HG03439 (cell line): ENCODE data around the gene STAG2.
"Not testable (repeated sequence)": the region's sequence is repeated elsewhere in the genome, so short reads cannot be mapped to it uniquely, and the experiment has no call there.

Experiments used
- ATAC-seq: cut with Tn5 transposase; IDR thresholded peaks from one replicate; pipeline ENCODE4 v1.9.1; 2021; ENCODE audit warnings: mild to moderate bottlenecking, moderate library complexity; ENCODE audit not compliant: unreplicated experiment

Gene STAG2

DNA sequence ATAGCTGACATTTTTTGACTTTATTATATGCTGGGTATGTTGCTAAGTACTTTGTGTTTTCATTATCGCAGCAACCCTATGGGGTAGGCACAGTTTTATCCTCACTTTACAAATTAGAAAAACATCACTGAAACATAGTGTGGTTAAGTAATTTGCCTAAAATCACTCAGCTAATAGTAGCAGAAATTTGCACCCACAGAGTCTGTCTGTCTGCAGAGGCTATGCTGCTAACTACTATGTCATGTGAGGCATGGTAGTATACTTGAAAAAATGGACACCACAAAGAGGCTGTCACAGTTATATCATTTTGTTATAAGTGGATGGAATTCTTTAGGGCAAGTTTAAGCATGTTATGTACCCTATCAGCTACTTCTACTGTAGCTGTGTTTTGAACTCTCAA, 69.0 kb downstream of the STAG2 start:
- ATAC-seq: peak; percentile 81

DNA sequence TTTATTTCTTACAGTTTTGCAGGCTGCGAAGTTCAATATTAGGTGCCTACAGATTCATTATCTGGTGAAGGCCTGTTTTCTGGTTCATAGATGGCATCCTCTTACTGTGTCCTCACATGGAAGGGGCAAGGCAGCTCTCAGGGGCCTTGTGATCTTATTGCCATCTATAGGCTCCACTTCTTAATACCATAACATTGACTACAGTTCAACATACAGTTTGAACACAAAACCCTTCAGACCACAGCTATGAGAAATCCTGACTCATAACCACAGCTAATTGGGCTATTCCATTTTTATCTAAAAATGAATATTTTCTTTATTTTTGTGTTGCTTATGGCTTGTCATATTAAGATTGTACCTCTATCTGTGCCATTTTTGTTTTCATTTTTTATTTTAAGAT, 72.3 kb downstream of the STAG2 start:
- no peak for ATAC-seq

DNA sequence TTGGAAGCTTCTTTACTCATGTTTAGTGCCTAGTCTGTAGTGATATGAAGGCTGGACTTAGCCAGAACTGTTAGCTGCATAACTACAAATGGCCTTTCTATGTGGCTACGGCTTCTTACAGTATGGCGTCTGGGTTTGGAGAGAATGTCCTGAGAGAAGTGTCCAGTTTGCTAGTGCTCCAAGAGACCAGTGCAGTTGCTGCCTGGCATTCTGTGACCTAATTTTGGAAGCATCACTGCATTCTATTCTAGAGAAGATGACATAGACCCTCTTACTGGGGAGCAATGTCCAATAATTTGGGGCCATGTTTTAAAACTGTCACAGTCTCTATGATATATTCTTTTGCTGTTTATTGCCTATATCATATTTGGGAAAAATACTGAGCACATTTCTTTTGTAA, 74.2 kb downstream of the STAG2 start:
- ATAC-seq: no peak

DNA sequence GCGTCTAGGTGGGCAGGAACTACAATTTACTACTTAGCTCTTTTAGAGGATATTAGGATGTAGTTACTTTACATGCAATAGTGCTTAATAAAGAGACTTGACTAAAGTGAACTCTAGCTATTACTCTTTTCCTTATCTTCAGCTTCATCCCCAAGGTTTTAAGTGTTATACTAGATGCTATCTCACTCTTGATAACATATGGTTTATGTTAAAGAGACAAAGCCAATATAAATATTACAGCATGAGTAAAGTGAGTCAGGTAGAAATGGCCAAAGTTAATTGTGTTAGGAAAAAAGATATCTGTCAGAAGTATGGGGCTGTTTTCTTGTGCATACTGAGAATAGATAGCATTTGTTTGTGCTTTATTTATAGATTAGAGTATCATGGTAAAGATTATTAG, 80.5 kb downstream of the STAG2 start:
- ATAC-seq: no peak

DNA sequence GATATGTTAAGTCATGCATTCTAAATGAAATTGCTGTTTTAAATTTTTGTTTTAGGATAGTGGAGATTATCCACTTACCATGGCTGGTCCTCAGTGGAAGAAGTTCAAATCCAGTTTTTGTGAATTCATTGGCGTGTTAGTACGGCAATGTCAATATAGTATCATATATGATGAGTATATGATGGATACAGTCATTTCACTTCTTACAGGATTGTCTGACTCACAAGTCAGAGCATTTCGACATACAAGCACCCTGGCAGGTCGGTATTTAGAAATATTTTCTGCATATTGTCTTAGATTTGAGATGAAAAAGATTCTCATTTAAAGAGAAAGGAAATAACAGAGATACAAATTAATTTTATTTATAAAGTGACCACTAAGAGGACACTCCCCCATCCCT, 83.6 kb downstream of the STAG2 start:
- no peak for ATAC-seq

DNA sequence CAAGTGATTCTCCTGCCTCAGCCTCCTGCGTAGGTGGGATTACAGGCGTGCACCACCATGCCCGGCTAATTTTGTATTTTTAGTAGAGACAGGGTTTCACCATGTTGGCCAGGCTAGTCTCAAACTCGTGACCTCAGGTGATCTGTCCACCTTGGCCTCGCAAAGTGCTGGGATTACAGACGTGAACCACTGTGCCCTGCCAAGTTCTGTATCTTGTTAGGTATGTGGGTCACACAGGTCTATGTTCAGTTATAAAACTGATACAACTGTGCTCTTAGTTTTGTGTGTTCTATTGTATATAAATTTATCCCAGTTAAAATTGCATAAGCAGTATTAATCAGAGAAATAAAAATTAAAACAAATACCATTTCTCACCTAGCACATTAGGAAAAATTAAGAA, 122.9 kb downstream of the STAG2 start:
- ATAC-seq: not testable (repeated sequence)

DNA sequence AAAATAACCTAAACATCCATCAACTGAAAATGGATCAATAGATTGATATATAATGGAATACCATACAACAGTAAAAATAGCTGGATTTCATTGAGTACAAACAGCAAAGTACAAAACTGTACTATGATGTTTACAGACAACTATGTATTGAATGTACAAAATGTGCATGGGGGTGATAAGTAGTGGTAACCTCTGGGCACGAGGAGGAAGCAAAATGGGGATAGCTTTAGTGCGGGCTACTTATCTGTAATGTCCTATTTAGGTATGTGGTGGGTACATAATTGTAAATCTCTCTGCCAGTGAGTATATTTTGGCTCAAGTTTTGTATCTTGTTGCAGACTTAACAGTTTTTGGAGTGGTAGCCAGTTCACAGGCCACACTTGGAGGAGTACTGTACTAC, 123.6 kb downstream of the STAG2 start:
- ATAC-seq: no peak

DNA sequence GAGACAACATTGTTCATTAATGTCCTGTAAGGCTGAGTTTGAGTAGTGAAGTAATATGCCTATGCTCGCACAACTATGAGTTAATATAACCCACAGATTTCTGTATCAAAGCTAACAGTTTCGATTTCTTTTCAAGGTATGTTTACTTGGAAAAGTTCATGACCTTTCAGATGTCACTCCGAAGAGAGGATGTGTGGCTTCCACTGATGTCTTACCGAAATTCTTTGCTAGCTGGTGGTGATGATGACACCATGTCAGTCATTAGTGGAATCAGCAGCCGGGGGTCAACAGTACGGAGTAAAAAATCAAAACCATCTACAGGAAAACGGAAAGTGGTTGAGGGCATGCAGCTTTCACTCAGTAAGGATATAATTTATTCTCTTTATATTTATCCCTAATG, 124.9 kb downstream of the STAG2 start:
- no peak for ATAC-seq

DNA sequence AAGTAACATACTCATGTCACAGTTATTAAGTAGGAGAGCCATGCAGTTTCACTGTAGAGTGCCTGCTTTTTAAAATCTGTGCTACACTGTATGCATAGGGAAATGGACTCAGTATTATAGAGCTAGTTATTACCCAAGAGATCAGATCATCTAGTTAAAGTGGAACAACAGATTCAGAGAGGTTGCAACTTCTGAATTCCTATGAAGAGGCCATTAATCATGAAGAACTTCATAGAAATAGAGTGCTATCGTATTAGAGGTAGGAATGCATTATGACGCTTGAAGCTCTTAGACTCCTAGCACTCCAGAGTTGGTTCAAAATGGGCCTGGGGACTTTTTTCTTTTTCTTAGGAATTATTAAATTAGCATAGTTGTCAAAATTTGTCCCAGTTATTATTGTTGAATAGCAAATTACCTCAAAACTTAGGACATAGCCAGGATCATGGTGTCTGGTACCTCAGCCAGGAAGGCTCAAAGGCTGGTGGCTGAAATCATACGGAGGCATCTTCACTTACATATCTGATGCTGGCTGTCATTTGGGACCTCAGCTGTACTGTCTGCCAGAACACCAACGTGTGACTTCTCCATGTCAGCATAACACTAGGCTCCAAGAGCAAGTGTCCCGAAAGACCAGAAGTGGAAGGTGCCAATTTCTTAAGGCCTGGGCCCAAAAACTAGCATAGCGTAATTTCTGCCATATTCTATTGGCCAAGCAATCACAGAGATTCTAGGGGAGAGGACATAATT, 125.7 kb downstream of the STAG2 start:
- no peak for ATAC-seq

DNA sequence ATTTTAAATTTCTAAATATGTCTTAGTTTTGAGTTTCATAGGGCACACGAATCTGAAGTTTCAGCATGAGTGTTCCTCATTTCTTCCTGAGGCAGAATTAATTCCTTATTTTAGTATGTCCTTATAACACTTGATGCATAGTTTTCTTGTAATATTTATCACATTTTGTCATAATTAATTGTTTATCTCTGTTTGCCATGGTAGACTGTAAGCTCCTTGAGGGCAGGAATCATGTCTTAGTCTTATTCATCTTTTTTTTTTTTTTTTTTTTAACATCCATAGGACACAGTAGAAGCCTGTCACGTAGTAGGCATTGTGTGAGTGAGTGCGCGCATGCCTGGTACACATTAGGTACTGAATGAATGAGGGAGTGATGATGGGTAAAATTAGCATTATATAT, 131.7 kb downstream of the STAG2 start:
- no peak for ATAC-seq

DNA sequence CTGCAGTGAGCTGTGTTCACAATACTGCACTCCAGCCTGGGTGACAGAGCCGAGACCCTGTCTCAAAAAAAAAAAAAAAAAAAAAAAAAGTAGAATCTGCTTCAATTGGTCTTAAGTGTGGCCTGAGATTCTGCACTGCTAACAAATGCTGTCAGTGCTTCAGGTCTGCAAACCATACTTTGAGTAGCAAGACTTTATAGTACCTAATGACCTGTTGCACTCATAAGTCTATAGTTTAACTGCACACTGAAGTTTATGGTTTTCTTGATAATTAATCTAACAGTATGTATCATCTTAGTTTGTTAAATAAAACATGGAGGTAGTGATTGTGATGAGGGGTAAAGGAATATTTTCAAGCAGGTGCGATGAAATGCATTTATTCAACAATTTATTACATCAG, 135.6 kb downstream of the STAG2 start:
- no peak for ATAC-seq

DNA sequence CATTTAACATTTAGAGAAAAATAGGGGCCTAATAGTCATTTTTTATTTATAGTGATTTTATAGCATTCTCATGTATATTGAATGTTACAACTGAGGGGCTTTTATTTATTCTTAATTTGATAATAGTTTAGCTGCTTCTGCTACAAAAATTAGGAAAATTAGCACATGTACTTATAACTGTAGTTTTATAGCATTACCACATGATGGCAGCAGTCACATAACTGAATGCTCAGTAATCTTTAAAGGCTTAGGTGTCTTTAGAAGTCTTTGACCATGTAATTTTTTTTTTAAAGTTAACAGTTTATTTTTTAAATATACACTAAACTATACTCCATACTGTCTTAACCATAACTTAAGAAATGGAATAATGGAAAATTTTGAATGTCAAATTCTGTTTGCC, 136.6 kb downstream of the STAG2 start:
- no peak for ATAC-seq

DNA sequence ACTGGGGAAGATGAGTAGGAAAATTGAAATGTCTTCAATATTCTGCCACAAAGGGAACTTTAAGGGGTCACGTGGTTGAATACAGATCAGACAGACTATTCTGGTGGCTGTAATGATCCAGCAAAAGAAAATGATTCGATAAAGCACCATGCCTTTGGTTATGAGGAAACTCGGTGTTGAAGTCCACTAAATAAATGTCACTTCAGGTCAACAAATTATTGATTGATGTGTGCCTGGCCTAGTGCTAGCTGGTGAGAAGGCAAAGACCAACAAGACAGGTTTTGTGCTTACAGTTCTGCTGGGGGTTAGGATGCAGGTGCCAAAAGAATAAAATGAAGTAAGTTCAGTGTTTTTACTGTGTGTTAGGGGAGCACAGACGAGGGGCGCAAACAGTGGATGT, 142.5 kb downstream of the STAG2 start:
- no peak for ATAC-seq

DNA sequence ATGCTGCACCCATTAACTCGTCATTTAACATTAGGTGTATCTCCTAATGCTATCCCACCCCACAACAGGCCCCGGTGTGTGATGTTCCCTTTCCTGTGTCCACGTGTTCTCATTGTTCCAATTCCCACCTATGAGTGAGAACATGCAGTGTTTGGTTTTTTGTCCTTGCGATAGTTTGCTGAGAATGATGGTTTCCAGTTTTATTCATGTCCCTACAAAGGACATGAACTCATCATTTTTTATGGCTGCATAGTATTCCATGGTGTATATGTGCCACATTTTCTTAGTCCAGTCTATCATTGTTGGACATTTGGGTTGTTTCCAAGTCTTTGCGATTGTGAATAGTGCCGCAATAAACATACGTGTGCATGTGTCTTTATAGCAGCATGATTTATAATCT, 143.0 kb downstream of the STAG2 start:
- ATAC-seq: not testable (repeated sequence)

DNA sequence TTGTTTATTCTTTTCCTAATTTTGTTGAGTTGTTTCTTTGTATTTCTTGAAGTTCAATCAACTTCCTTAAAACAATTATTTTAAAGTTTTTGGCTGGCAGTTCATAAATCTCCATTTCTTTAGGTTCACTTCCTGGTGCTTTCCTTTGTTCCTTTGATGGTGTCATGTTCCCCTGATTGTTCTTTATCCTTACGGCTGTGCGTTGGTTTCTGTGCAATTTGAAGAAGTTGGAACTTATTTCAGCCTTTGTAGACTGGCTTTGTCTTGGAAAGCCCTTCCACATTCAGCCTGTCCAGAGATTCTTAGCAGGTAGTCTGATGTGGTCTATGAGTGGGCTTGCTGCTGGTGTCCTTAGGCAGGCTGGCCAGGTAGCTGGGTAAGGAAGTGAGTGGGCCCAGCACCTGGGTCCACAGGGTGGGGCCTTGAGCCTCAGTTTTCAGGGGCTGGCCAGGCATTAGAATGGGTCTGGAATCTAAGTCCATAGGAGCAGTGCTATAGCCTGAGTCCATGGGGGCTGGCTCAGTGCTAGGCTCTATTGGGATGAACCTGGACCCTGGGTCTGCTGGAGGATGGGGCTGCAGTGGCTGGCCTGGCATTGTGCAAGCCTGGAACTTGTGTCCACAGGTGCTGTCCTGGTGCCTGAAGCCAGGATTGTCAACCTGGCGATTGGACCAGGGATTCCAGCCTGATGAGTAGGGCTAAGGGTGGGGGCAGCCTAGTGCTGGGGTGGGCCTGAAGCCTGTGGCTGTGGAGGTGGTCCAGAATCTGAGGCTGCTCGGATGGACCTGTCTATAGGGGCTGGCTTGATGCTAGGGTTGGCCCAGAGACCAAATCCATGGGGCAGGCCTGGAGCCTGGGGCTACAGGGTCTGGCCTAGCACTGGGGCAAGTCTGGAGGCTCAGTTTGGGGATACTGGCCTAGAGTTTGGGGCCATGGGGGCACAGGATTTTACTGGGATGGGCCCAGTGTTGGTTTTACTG, 152.4 kb downstream of the STAG2 start:
- ATAC-seq: no peak

DNA sequence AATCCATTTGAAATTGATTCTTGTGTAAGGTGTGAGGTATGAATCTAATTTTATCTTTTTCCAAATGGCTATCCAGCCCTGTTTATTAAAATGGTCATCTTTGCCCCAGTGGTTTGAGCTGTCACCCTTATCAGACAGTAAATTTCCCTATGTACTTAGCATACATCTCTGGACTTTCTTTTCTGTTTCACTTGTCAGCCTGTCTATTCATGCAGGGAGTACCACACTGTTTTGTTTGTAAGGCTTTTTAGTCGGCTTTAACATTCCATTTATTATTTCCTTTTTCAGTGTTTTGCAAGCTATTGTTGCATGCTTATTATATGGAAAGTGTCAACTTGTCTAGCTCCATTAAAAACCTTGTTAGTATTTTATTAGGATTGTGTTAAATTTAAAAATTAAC, 155.8 kb downstream of the STAG2 start:
- no peak for ATAC-seq

DNA sequence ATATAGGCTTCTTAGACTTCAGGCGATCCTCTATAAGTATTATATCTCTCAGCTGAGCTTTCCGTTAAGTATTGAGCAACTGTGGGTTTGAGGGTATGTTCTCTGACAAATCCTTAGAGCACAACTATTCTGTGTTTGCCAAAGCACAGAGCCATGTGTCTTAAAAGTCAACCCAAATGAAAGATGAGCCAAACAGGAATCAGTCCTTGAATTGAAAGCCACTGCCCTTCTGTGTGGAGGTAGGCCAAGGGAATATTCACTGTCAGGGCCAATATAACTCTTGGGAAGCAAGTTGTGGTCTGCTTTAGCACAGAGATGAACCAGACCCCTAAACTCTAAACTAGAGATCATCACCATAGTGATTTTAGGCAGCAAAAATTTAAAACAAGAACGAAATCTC, 164.0 kb downstream of the STAG2 start:
- no peak for ATAC-seq

DNA sequence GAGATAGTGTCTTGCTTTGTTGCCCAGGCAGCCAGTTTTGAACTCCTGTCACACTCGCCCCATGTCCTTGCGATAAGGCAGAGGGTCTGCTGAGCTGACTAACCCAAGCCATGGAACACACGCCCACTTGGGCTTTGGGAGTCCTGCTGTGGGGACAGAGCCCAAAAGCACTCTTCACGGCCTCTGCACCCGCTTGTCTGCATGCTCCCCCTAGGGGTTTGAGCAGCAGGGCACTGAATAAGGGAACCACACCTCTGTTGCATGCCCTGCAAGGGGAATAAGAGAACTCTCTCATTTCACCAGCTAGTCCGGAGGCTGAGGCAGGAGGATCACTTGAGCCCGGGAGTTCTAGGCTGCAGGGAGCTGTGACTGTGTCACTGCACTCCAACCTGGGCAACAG, 166.0 kb downstream of the STAG2 start:
- ATAC-seq: no peak

DNA sequence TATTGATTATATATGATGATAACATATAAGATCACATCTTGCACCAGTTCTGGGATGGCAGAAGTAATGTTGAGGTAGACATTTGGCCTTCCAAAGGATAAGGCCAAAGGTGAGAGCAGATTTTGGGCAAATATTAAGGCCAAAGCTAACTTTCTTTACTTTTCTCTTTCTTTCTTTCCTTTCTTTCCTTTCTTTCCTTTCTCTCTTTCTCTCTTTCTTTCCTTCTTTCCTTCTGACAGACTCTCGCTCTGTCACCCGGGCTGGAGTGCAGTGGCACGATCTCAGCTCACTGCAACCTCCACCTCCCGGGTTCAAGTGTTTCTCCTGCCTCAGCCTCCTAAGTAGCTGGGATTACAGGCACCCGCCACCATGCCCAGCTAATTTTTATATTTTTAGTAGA, 170.9 kb downstream of the STAG2 start:
- not testable (repeated sequence) for ATAC-seq

DNA sequence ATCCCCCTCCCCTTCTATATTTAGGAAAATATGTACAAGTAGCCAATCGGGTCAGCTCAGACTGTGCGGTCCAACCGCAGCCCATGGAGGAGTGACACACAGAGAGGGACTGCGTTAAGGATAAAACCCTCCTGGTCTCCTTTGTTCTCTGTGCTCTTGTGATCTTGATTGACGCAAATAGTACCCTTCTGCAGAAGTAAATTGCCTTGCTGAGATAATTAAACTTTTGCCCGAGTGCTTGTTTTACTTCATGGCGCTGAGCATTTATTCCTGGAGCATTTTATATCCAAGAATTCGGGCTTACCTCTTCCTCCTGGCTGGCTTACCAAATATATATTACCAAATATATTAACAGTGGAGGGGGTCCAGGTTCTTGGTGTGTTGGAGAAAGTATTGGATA, 184.2 kb downstream of the STAG2 start:
- no peak for ATAC-seq

DNA sequence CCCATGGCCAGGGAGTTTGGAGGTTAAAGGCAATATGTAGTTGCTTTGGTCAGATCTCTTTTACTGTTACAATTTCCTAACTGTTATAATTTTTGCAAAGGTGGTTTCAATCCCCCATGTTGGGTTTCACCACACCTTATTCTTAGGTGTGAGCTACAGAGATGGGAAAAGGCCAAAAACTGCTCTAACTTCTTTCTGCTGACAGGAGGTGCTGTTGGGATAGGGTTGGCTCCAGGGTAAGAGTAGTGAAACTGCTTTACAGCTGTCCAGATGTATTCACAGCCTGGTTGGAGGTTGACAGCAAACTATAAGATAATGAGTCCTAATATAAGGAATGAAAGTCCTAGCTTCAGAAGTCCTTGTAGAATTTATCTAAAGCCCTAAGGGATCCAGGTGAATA, 189.7 kb downstream of the STAG2 start:
- no peak for ATAC-seq
